Stimulated activated CD4-positive, alpha-beta T cell treated with anti-CD3 and anti-CD28 coated beads, Interleukin-2, amount 100 ng/mL, for 48 hours (primary cell): ENCODE data around the gene COCH.
"Not testable (repeated sequence)": the region's sequence is repeated elsewhere in the genome, so short reads cannot be mapped to it uniquely, and the experiment has no call there.

ENCODE experiments used
- DNase-seq, 2 donors: peaks; one replicate each; pipeline ENCODE4 v3.0.0-alpha.2; 2020

COCH gene

DNA sequence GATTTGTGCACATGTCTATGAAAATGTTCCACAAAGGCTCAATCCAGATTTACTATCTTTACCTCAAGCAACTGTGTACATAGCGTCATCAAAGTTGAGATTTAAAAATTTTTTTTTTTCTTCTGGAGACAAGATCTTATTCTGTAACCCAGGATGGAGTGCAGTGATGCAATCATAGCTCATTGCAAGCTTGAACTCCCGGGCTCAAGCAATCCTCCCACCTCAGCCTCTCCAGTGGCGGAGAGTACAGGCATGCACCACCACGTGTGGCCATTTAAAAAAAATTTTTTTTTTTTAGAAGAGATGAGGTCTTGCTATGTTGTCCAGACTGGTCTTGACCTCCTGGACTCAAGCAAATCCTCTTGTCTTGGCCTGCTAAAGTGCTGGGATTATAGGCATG, 2.3 kb downstream of the COCH start:
- DNase-seq = no peak

DNA sequence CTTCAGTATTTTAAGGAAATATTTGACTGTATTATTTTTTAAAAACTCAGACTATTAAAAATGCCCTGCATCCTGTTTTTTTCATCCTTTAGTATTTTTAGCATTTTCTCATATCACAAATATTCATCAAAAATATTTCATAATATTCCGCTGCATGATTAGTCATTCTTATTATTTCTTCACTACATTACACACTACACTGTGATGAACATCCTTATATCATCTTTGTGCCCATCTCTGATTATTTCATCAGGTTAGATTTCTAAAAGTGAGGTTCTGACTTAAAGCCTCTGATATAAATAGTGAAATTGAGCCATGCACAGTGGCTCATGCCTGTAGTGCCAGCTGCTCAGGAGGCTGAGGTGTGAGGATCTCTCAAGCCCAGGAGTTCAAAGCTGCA, 8.1 kb downstream of the COCH start:
- no peak for DNase-seq

DNA sequence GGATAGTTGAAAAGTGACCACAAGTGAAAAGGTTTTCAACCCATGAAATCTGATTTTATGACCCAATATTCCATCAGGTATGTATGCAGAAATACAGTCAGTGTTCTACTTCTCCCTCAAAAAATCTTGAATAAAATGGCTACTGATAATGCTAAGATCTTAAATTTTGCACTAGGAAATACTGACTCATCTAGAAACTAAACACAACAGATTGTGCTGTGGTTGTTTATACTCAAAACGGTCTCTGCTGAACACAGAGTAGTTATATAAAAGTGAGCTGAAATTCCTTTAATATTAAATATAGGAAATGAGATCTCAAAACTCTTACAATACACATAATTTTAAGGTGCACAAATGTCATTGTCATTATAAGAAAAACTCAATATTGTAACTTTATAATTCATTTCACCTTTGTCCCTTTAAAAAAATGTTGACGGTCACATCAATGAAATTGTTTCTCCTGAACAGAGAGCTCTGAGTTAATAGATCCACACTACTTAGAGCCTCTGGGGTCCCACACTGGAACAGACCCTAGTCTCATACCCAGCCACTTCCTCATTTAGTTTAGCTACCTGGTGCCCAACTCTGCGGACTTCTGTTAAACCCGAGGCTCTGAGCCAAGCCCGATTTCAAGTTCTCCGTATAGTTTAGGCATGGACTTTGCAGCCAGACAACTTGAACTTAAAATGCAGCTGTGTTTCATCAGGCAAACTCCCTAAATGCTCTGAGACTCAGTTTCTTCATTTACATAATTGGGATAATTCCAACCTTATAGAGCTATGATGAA, 9.3 kb downstream of the COCH start:
- DNase-seq = no peak

DNA sequence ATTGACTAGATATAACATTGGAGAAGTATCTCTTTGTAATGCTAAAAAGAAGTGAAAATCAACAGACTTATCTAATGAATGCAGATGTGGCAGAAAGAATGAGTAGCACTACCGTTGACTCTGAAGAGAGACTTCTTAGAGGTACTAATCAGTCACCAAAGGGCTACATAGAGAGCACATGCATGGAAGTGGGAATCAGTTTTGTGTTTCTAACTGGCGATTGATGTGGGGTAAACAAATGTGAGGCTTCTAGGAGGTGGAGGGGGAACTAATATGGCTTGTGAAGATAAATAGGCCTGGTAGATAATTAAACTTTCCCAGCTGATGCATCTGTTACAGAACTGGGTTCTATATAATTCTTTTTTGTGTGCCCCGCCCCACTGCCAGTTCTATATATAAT, 10.5 kb downstream of the COCH start:
- no peak for DNase-seq

DNA sequence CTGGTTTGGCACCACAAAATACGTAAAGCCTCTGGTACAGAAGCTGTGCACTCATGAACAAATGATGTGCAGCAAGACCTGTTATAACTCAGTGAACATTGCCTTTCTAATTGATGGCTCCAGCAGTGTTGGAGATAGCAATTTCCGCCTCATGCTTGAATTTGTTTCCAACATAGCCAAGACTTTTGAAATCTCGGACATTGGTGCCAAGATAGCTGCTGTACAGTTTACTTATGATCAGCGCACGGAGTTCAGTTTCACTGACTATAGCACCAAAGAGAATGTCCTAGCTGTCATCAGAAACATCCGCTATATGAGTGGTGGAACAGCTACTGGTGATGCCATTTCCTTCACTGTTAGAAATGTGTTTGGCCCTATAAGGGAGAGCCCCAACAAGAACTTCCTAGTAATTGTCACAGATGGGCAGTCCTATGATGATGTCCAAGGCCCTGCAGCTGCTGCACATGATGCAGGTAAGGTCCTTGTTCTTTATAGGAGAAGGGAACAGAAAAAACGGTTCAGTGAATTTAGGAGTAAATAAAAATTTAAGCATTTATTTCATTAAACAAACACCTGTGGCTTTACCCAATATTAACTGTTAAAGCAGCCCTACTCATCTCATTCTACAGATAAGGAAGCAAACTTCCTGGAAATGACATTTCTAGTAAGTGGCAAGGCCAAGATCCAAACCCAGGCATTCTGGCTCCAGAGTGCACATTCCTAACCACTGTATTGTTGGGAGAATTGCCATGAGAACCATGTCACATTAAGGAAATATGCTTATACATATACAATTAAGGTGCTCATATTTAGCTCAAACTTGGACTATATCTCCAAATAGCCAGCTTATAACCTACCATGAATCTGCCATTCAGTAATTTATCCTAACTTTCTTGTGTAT, 11.7 kb downstream of the COCH start:
- DNase-seq = no peak

DNA sequence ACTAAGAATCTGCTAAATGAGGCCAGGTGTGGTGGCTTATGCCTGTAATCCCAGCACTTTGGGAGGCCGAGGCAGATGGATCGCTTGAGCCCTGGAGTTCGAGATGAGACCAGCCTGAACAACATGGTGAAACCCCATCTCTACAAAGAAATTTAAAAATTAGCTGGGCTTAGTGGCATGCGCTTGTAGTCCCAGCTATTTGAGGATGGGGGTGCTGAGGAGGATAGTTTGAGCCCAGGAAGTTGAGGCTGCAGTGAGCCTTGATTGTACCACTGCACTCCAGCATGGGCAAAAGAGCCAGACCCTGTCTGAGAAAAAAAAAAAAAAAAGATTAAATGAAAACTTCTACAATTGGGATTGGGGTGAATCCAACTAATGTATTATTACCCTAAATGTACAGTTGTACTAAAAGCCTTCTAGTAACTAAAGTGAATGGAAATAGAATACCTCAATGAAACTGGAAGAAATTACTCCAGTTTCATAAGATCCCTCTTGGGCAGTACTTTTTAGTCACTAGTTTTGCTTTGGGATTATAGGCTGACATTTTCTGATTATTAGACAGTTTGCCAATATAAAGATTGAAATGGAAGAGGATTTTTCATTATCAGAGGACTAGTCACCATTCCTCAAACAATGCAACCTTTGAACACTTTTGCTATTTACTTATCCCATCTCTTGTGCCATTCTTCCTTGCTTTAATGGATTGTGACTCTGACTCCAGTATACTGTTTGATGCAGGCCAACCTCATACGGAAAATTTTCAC, 14.3 kb downstream of the COCH start:
- DNase-seq = no peak

DNA sequence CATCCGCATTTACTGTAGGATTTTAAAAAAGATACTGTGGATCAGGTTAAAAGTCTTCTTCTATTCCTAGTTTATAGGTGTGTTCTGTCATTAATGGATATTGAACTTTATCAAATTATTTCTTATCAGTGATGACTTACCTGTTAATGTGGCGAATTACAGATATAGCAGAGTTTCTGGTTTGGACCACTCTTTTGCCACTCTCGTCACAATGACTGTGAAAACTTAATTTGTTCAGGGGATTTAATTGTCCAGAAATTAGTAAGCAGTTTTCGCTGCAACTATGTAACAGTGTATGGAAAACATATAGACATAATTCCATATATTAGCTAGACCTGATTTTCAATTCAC, 14.9 kb downstream of the COCH start:
- no peak for DNase-seq

DNA sequence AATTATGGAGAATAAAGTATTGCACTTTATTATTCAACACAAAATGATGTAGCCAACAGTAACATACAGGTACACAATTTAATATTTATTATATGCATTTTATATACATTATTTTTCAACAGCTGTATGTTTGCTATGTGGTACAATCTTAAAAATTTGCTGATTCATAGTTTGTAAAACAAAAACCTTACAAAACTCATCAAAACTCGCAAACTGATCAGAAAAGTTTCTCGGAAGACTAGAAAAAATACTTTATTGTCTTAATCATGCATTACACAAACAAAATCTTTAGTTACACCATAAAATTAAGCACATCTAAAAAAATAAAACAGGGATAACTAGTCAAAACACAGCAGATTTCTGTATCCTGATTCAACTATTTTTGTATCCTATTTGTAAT, 19.5 kb downstream of the COCH start:
- no peak for DNase-seq

DNA sequence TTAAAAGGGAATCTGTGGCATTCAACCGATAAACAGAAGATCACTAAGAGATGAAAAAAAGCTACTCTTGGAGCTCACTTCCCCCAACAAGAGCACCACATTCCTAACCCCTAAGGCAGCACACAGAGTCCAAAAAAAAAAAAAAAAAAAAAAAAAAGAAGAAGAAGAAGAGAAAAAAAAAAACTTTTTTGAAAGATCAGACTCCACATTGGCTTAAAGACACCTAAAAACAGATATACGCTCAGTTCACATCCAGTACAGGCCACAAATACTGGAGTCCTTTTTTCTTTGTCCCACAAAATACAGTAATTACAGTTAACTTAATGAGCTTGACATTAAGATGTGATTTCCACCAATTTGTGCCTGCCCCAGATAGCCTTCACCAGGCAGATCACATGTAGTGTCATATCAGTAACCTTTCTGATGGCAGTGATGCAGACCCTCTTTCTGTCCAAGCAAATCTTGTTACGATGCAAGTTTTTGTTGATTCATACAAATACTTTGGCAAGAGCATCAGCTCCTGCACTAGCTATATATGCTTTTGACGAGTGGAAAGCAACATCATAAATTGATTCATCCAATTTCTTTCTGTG, 20.7 kb downstream of the COCH start:
- DNase-seq = no peak

DNA sequence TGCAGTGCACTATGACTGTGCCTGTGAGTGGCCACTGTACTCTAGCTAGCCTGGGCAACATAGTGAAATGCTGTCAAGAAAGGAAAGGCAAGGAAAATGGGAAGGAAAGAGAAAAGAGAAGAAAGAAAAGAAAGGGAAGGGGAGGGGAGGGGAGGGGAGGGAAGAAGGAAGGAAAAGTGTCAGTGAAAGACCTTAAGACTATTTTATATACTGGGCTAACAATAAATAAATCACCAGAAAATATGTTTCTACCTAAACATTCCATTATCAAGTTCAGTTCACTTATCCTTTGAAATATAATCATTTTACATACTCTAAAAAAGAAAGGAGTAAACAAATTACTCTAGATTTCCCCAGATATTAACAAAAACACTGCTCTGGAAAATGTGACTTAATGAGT, 22.1 kb downstream of the COCH start:
- no peak for DNase-seq

DNA sequence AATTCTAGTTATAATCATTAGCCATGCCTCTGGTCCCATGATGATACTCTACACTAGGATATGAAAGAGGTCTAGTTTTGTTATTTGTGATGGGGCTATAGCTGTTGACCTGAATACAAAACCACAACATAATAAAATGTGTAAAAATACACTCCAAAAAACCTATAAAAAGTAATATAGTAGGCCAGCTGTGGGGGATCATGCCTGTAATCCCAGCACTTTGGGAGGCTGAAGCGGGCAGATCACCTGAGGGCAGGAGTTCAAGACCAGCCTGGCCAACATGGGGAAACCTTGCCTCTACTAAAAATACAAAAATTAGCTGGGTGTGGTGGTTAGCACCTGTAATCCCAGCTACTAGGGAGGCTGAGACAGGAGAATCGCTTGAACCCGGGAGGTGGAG, 22.8 kb downstream of the COCH start:
- DNase-seq = not testable (repeated sequence)

DNA sequence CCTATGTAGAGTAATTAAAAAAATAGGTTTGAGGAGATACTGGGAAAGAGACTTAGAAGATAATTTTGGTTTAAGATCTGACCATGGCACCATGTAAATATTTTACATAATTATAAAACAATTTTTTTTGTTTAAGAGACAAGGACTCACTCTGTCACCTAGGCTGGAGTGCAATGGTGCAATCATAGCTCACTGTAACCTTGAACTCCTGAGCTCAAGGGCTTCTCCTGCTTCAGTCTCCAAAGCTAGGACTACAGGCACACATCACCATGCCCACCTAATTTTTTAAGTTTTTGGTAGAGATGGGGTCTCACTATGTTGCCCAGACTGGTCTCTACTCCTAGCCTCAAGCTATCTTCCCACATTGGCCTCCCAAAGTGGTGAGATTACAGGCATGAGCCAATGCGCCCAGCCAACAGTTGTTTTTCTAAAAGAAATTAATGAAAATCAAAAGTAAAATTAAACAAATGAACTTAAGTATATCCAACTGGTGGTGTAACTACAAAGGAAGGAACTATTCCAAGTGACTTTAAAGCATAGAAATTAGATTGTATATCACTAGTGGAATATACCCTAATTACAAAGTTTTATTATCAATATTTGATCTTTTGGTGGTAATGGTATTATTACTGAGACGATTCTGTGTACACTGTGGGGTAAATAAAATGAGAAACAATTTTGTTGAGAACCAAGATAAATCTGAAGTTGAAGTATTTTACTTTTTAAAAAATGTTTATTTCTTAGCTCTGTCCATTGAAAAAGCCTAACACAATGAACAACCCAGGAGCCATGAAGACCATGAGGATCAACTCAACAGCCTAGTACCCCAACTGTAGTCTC, 29.1 kb downstream of the COCH start:
- DNase-seq = no peak

DNA sequence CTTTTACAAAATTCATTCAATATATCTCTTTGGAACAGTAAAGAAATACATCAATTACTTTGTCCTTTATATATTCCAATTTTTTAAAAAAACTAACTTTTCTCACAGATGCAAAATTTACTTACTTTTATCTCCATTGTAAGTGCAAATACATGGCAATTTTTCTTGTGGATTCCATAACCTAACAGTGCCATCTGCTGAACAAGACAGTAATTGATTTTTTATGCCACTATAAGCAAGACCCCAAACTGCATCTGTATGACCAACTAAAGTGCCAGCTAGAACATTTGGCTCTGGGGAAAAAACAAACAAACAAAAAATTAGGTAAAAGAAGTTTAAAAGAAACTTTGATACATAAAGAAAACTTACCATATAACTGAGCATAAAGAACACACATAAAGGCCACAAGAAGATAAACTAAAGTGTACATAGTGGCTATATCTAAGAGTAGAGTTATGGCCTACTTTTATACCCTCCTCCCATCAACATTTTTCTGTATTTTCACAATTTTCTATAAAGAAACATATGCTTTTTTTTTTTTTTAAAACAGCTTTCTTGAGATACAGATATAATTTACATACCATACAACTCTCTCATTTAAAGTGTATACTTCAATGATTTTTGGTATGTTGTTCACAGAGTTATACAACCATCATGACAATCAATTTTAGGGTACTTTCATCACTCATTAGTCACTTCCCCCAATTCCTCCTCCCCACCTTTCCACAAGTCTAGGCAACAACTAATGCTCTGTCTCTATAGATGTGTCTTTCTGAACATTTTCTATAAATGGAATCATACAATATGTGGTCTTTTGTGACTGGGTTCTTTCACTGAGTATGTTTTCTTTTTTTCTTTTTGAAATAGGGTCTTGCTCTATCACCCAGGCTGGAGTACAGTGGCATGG, 32.6 kb downstream of the COCH start:
- no peak for DNase-seq

DNA sequence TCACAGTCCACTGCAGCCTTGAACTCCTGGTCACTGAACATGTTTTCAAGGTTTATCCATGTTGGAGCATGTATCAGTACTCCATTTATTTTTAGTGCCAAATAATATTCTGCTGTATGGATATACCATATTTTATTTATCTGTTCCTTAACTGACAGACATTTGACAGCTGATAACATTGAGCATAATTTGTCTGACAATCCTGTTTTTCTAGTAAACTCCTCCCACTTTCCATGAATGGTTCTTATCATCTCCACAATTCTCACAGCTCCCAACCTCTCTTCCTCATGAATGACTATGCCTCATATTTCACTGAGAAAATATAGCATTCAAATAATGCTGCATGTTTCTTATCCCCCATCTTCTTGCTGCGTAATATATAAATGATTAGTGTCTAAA, 33.3 kb downstream of the COCH start:
- no peak for DNase-seq

DNA sequence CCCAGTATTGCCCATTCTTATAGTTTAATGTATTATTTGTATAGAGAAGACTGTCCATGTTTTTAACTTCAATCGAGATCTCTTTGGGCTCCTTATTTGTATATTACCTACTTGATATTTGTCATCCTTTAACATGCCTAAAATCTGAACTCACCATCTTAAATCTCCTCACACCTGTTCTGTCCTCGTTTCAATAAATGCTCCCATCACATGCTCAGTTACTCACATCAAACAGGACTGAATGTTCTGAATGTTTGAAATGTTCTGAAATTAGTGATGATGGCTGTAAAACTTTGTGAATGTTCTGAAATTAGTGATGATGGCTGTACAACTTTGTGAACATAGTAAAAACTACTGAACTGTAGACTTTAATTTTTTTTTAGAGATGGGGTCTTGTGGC, 34.5 kb downstream of the COCH start:
- DNase-seq = no peak

DNA sequence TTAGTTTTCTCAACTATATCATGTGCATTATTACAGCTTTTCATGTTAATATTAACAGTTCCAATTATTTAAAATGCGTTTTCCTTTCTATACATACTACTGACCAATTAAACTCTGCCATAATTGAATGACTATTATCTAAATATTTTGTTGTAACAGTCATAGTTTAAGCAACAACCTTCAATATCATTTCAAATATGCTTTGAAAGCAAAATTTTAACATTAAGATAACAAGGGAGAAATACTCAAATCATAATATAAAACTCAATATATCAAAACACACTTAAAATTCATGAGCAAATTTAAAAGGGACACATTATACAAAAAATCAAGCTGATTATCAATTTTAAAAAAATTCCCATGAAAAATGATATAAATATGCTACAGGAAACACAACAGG, 40.5 kb downstream of the COCH start:
- no peak for DNase-seq

DNA sequence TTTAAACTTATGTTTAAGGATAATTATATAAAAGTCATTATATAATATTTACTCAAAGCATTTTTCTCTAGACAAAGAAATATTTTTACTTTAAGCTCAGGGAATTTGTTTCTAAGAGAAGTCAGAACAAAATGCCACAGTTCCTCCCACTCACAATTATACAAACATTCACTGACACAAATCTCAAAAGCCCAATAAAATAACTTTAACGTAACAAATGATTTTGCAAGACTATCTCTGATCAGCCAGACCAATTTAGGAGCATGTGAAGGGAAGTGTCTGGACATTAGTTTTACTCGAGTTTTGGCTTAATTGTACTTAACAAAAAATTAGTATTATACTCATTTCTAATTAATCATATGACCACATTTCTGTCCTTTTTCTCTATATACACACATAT, 41.2 kb downstream of the COCH start:
- DNase-seq = no peak

DNA sequence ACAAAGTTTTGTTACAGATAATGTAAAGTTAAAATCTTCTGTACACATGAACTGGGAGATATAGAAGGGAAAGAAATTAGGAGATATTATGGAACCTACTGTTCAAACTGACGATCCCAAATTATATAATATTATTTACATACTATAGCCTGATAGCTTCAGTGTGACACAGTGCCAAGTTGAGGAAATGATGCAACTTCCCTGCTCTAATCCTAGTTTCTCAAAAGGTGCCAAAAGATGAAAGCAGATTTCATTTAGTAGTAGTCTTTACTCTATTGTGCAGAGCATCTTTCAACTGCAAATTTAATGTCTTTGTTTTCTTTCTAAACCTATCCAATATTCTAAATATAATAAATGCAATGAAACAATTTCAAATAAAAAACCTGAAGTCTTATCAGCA, 46.9 kb downstream of the COCH start:
- DNase-seq = no peak

DNA sequence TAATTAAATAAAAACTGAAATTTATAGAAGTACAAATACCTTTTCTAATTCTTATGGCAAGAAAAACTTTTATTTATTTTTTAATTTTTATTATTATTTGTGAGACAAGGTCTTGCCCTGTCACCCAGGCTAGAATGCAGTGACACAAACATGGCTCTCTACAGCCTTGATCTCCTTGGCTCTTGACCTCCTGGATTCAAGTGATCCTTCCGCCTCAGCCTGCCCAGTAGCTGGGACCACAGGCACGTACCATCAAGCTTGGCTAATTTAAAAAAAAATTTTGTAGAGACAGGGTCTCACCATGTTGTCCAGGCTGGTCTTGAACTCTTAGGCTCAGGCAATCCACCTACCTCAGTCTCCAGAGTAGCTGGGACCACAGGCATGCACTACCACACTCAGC, 47.4 kb downstream of the COCH start:
- no peak for DNase-seq

DNA sequence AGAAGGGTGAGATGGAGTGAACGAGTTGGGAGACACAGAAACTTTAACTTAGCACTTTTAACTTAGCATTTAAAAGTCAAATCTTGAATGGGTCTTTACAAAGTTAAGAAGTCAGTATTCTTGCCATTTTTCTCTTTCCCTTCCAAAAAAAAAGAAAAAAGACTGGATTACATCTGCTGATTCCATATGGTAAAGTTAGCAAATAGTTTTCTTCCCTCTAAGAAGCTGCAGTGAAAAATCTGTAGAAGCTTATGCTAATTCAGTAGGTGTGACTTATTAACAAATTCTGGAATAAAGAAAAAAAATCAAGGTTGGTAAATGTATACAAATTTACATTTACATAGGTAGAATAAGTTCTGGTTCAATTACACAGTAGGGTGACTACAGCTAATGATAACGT, 50.9 kb downstream of the COCH start:
- DNase-seq = no peak

DNA sequence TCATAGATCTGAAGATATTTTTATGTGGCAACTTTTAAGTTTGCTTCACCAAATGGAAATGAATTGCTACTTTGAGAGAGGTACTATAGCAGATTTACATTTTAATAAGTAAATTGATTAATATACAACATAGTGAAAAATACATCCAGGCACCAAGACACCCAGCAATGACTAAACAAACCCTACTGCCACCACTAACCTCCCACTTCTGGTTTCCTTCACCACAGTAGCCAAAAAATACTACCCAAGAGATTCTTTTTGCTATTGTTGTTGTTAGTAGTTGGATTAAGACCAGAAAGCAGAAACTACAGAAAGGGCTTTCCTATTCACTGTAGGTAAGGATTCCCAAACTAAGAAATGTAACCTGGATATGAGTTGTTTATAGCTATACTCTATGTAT, 54.1 kb downstream of the COCH start:
- DNase-seq = no peak
